Retina (tissue), 1 donor: ENCODE measurements around the gene ZNF646.
A peak's percentile ranks its signal among the peaks of the same experiment; 100 is the strongest.

Source experiments
- DNase-seq: peaks from one replicate; pipeline ENCODE4 v3.0.0-alpha.2; 2016

Gene ZNF646

DNA sequence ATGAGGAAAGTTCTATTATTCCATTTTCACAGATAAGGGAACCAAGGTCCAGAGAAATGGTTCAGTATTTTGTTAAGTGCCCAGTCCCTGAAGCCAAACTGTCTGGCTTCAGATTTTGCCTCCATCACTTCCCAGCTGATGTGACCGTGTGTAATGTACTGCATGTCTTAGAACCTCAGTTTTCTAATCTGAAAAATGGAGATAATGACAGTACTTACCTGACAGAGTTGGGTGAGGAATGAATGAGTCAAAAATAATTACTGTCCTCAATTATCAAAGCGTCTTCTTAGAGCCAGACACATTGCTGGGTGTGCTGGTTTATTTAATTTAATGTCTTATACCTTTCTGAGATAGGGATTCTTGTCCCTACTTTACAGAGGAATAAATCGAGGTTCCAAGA is 6.9 kb upstream of the ZNF646 start:
- no peak for DNase-seq

DNA sequence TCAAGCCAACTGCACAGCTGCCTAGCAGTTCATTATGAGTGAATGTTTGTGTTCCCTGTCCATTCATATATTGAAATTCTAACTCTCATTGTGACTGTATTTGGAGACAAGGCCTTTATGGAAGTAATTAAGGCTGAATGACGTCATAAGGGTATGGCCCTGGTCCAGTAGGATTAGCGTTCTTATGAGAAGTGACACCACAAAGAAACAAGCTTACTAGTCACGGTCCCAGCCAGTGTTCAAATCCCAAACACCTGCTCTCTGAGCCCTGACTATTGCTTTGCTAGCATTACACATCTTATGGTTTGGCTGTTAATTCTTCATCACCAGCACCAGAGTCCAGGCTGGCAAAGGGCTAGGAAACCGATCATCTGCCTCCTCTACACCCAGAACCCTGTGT is 2.4 kb upstream of the ZNF646 start:
- DNase-seq: no peak

DNA sequence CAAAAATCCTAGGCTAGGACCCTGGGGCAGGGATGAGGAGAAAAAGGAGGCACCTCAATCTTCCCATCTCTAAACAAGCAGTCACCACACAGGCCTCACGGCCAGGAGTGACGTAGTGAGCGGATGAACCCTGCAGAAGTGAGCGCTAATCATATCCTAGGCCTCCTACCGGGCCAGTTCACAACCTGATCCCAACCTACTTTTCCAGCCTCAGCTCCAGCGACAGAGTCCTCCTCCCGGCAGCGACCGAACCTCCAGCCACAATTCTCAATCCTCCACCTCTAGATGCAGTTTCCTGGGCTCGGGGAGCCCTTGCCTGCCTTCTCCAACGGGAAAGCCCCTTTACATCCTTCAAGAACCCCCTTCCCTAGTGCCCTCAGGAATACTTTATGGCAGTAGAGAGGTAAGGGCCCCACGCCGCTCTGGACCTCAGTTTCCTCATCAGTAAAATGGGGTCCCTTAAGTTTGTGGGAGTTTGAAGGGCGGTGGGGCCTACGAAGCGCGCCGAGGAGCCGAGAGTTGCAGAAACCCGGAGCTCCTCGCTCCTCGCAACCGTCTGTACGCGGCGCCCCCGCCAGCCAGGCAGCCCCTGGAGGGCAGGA is 1.6 kb upstream of the ZNF646 start:
- DNase-seq: no peak

DNA sequence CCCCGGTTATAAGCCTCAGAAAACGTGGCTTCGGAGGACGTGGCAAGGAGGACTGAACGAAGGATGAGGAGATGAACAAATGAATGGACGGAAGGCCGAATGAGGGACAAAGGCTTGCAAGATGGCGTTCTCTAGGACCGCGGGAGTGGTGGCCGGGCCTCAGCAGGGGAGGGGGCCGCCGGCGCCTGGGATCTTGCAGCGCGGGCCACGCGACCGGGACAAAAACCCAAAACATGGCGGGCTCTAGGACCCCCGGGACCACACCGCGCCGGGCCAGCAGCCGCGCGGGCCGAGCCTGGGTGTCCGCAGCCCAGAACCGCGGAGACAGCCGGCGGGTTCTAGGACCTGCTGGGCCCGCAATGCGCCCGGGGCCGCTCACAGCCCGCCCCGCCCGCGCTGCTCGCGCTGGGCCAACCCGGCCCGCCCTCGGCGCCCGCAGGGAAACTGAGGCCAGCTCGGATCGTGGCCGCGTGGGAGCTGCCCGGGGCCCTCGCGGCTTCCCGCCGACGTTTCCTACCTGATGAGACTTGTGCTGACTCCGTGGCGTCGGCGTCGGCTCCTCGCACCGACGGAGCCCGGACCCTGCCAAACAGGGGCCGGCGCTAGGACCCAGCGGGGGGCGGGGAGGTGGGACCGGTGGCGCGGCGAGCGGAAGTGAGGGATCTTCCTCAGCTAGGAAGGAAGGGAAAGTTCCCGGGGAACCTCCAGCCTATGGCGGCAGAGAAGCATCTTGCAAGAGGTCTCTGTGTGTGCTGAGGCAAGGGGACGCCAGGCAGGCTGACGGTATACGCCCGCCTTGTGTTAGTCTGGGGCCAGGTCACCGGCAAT is 866 bp upstream of the ZNF646 start:
- peak; percentile 98 for DNase-seq

DNA sequence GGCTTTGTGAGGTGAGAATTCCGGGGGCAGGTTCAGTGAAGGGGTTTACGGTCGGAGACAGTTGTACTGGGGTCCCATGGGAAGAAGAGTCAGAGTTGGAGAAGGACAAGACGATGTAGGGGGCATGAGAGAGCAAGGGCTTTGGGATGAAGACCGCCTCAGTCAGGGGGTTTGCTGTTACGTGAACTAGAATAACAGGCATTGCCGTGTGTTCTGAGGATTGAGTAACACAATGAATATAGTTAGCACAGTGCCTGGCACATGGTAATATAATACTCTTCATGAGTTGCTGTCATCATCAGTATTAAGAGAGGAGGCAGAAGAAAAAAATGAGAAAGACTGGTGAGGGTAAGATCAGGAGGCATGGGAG is 577 bp downstream of the ZNF646 start:
- DNase-seq: no peak

DNA sequence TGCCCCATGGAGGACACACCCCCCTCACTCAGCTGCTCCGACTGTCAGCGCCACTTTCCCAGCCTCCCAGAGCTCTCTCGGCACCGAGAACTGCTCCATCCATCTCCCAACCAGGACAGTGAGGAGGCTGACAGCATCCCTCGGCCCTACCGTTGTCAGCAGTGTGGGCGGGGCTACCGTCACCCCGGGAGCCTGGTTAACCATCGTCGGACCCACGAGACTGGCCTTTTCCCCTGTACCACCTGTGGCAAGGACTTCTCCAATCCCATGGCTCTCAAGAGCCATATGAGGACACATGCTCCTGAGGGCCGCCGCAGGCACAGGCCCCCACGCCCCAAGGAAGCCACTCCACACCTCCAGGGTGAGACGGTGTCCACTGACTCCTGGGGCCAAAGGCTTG is 2.1 kb downstream of the ZNF646 start:
- DNase-seq: no peak

DNA sequence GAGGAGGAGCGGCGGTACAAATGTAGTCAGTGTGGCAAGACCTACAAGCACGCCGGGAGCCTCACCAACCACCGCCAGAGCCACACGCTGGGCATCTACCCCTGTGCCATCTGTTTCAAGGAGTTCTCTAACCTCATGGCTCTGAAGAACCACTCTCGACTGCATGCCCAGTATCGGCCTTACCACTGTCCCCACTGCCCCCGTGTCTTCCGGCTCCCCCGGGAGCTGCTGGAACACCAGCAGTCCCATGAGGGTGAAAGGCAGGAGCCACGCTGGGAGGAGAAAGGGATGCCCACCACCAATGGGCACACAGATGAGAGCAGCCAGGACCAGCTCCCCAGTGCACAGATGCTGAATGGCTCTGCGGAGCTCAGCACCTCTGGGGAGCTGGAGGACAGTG is 2.8 kb downstream of the ZNF646 start:
- no peak for DNase-seq

DNA sequence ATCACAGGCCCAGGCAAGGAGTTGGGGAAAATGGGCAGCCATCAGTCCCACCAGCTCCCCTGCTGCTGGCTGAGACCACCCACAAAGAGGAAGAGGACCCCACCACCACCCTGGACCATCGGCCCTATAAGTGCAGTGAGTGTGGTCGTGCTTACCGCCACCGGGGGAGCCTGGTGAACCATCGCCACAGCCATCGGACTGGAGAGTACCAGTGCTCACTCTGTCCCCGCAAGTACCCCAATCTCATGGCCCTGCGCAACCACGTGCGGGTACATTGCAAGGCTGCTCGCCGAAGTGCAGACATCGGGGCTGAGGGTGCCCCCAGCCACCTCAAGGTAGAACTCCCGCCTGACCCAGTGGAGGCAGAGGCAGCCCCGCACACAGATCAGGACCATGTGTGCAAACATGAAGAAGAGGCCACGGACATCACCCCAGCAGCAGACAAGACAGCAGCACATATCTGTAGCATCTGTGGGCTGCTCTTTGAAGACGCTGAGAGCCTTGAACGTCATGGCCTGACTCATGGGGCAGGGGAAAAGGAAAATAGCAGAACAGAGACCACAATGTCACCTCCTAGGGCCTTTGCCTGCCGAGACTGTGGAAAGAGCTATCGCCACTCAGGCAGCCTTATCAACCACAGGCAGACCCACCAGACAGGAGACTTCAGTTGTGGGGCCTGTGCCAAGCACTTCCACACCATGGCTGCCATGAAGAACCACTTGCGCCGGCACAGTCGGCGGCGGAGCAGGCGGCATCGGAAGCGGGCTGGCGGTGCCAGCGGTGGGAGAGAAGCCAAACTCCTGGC is 3.6 kb downstream of the ZNF646 start:
- DNase-seq: no peak

DNA sequence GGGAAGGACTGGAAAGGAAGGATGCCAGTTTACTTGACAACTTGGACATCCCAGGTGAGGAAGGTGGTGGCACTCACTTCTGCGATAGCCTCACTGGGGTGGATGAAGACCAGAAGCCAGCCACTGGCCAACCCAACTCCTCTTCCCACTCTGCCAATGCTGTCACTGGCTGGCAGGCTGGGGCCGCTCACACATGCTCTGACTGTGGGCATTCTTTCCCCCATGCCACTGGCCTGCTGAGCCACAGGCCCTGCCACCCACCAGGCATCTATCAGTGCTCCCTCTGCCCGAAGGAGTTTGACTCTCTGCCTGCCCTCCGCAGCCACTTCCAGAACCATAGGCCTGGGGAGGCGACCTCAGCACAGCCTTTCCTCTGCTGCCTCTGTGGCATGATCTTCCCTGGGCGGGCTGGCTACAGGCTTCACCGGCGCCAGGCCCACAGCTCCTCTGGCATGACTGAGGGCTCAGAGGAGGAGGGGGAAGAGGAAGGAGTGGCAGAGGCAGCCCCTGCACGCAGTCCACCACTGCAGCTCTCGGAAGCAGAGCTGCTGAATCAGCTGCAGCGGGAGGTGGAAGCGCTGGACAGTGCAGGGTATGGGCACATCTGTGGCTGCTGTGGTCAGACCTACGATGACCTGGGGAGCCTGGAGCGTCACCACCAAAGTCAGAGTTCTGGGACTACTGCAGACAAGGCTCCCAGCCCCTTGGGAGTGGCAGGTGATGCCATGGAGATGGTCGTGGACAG is 4.5 kb downstream of the ZNF646 start:
- DNase-seq: no peak

DNA sequence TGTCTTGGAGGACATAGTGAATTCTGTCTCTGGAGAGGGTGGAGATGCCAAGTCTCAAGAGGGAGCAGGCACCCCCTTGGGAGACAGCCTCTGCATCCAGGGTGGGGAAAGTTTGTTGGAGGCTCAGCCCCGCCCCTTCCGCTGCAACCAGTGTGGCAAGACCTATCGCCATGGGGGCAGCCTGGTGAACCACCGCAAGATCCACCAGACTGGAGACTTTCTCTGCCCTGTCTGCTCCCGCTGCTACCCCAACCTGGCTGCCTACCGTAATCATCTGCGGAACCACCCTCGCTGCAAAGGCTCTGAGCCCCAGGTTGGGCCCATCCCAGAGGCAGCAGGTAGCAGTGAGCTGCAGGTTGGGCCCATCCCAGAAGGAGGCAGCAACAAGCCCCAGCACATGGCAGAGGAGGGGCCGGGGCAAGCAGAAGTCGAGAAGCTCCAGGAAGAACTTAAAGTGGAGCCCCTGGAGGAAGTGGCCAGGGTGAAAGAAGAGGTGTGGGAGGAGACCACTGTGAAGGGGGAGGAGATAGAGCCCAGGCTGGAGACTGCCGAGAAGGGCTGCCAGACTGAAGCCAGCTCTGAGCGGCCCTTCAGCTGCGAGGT is 5.2 kb downstream of the ZNF646 start:
- no peak for DNase-seq

DNA sequence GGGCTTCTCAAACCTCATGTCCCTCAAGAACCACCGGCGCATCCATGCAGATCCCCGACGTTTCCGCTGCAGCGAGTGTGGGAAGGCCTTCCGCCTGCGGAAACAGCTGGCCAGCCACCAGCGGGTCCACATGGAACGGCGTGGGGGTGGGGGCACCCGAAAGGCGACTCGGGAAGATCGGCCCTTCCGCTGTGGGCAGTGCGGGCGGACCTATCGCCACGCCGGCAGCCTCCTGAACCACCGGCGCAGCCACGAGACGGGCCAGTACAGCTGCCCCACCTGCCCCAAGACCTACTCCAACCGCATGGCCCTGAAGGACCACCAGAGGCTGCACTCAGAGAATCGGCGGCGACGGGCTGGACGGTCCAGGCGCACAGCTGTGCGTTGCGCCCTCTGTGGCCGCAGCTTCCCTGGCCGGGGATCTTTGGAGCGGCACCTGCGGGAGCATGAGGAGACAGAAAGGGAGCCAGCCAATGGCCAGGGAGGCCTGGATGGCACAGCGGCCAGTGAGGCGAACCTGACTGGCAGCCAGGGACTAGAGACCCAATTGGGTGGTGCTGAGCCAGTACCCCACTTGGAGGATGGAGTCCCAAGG is 5.9 kb downstream of the ZNF646 start:
- DNase-seq: no peak

DNA sequence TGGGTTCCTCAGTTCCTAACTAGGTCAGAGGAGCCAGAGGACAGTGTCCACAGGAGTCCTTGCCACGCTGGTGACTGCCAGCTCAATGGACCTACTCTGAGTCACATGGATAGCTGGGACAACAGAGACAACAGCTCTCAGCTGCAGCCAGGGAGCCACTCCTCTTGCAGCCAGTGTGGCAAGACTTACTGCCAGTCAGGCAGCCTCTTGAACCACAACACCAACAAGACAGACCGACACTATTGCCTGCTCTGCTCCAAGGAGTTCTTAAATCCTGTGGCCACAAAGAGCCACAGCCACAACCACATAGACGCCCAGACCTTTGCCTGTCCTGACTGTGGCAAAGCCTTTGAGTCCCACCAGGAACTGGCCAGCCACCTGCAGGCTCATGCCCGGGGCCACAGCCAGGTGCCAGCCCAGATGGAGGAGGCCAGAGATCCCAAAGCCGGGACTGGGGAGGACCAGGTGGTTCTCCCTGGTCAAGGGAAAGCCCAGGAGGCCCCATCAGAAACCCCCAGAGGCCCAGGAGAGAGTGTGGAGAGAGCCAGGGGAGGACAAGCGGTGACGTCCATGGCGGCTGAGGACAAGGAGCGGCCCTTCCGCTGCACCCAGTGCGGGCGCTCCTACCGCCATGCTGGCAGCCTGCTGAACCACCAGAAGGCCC is 6.7 kb downstream of the ZNF646 start:
- DNase-seq: no peak

DNA sequence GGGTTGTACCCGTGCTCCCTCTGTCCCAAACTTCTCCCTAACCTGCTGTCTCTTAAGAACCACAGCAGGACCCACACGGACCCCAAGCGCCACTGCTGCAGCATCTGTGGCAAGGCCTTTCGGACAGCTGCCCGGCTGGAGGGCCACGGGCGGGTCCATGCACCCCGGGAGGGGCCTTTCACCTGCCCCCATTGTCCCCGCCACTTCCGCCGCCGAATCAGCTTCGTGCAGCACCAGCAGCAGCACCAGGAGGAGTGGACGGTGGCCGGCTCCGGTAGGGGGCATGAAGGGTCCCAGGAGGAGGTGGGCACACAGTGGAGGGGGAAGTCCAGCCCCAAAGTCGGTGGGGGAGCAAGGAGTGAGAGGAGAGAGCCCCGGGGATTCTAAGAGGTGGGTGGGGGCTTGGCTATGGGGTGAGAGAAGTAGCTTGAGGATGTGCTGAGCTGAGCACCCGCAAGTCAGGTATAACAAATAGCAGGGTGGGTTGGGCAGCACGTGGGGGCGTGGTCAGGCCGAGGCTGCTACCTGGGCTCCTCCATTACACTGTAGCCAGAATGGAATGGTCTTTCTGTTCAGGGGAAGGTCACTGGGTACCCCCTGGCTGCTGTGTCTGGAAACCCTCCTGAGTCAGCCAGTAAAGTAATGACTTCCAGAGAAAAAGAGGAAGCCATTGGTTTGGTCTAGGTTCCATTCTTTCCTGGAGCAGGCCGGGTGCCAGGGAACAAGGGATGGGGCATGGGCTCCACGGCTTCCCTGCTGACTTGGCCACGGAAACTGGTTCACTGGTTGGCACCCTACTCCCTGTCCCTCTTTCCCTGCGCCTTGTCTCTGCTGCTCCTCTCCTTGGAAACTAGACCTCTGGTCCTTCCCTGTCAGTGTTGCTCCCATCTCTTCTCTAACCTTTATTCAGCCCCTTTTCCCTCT is 7.5 kb downstream of the ZNF646 start:
- DNase-seq: no peak

DNA sequence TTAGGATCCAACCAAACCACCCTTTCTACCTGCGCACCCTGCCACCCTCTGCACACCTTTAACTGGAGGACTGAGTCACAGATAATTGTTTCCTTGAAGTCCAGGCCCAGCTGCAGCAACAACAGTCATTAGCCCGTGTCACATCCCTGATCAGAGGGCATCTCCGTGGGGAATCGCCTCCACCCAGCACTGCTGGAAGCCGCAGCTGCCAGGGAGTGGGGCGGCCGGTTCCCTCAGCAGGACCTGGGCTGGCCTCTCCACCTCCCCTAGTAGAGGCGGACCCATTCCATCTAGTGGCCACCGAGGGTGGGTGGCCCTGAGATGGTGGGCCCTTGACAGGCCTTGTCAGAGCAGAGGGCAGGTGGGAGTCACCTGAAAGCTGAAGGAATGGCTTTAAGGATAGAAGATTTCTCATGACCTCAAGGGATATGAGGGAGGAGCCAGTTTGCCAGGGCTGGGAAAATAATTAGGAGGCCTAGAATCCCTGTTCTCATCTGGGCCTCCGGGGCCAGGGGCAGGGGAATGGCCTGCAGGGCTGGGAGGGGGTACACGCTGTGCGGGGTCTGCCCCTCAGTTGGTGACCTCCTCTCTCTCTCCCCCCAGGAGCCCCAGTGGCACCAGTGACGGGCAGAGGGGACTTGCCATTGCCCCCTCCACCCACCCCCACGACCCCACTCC is 8.3 kb downstream of the ZNF646 start:
- DNase-seq: no peak

DNA sequence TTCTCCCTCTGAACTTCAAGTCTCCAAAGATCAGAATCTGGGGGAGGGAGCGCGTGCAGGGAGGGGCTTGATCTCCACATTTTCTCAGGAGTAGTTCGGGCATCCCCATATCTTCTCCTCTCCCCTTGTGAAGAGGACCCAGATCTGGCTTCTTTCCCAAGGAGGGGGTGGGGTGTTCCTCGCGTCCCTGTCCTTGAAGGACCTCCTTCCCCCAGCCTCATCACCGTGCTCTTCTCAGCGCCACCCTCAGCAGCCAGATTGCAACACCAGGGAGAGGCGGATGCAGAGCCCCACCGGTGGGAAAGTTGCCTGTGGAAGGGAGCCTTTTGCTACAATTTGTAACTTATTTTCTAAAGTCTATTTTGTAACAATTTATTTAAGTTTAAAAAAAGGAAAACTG is 8.9 kb downstream of the ZNF646 start:
- DNase-seq: no peak

DNA sequence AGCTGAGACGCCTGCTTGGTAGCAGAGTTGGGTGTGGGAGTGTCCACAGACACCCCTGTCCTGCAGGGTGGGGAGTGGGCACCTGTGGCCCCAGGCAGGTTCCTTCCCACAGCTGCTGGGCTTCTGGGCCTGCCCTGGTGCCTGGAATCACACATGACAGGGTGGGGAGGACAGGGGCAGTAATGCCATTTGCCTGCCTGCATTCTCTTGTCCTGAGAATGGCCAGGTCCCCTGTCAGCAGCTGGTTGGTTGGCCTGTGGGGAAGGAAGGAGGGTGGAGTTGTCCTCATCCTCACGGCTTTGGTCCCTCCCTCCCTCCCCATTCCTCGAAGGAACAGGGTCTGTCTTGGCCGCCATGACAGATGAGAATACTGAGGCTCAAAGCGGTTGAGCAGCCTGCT is 9.3 kb downstream of the ZNF646 start:
- no peak for DNase-seq

DNA sequence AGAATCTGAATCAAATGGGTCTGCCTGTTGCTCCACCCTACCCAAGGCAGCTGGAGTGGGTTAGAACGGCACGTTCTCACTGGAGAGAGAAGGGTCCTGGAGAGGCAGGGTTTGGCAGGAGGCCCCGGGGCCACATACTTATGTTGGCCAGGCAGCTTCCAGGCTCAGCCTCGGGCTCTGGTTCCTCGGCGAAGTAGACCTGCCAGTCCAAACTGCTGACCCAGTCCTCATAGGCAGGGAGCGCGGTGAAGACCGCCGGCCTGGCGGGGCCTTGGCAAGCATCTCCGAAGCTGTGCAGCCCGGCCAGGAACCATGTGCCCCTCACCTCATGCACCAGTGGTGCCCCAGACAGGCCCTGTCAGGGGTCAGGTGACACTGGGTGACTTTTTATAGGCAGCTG is 9.8 kb downstream of the ZNF646 start:
- DNase-seq: no peak

DNA sequence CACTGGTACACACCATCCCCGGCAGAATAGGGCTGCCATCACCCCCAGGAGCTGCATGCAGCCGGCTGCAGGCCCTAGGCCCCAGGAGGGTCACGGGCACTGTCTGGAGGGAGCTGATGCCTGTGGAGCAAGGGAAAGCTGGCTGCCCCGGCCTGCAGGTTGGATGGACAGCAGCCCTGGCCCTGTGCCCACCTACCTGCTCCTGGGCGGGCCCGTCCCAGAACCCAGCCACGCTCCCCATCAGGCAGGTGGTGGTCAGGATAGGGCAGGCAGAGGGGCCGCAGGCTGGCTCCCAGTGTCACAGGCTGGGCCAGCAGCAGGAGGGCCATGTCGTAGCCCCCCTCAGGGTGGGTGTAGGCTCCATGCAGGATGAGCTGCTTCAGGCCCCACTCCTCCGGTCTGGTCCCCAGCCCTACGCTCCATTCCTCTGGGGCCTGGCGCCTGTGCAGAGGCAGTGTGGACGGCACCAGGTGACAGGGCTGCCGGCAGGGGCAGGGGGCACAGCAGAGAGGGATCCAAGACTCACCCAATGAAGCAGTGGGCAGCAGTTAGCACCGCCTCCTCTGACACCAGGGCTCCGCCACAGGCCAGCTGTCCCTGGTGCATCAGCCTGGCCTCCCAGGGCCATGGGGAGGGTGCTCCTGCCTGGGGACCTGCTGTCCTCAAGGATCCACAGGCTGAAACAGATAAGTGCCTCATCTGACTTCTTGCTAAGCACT is 10.5 kb downstream of the ZNF646 start:
- no peak for DNase-seq

DNA sequence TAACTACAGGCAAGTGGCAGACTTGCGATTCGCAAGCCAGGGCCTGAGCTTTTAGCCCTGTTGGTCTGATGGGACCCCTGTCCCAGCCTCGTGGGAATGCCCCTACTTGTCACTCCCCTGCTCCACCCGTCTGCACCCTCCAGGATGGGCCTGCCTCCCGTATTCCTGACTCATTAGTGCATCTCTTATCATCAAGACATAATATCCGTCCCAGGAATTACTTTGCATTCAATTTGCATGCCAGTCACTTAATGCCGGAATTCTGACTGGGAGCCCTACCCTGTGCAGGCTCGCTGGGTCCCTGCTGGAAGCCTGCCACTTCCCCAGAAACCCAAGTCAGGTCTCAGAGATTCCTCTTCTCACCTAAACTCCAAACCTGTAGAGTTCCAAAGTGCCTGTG is 11.2 kb downstream of the ZNF646 start:
- no peak for DNase-seq
